ENCODE measurements around the gene EFCAB11. TPM values are rescaled to one million over a fixed set of nuclear protein-coding genes. Genes with fewer than 3 reads are reported as not detected.

EFCAB11 gene
- total and polyA plus RNA-seq, 2 donors (not counting 3 experiments of a cell fraction or from before 2014, with no cell fraction given): 2.8 to 6.3 TPM

DNA sequence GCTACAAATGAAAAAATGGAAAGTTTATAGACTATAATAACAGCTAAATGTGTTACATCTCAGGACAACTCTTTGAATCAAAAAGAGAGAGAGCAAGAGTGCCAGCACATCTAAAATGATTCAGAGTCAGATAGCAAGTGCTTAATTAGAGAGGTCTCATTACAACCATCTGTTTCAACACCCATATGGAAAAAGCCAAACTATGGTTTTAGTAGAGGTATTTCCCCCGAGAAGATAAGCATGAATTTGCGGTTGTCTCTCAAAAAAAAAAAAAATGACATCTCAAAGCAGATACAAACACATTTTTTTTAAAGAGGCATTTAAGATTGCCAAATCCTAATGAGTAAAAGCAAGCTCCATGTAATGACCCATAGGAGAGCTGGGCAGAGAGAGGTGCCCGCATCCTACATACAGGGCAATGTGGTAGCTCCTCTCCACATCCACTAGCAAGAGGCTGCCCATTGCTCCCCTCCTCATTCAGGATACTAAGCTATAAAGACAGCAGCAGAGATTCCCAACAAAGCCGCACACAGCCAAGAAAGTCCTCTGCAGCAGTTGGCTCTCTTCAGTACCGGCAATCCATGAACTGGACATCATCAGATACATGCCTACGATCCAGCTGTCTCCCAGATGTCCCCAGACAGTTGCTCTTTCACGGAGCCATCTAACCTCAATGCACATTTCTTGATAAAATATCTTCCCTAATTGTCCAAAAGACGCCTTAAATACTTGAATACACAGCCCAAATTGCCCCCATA, 100.4 kb downstream of the EFCAB11 start:
- no peak overlapping the region for H2AFZ ChIP-seq (ENCODE audit: low read depth, low read length)
- no peaks in the 10 kb centered on the region for H3K9me1 ChIP-seq (replicated peaks; ENCODE audit: control insufficient read depth, extremely low read depth, insufficient read depth, low read length)
- dilution Hi-C loops (cut with MboI; ENCODE audit: extremely low pct_ligation_motif_present, low sequenced_read_pairs): no loop called here
- H3K27ac ChIP-seq (ENCODE audit: insufficient read depth, low read depth, low read length): no peak overlapping the region
- H3K4me3 ChIP-seq (replicated peaks in 1 of 3; ENCODE audit: insufficient read depth in 1 of 3, low read depth in 1 of 3, low read length in 3 of 3): no peak overlapping the region
- H3K4me1 ChIP-seq (ENCODE audit: control insufficient read depth, extremely low read depth, insufficient read depth, low read length): peaks cover 5% of the 10 kb centered on the region
- FAIRE-seq: no peak
- TF ChIP-seq, protein P1, sequence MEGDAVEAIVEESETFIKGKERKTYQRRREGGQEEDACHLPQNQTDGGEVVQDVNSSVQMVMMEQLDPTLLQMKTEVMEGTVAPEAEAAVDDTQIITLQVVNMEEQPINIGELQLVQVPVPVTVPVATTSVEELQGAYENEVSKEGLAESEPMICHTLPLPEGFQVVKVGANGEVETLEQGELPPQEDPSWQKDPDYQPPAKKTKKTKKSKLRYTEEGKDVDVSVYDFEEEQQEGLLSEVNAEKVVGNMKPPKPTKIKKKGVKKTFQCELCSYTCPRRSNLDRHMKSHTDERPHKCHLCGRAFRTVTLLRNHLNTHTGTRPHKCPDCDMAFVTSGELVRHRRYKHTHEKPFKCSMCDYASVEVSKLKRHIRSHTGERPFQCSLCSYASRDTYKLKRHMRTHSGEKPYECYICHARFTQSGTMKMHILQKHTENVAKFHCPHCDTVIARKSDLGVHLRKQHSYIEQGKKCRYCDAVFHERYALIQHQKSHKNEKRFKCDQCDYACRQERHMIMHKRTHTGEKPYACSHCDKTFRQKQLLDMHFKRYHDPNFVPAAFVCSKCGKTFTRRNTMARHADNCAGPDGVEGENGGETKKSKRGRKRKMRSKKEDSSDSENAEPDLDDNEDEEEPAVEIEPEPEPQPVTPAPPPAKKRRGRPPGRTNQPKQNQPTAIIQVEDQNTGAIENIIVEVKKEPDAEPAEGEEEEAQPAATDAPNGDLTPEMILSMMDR (IDR thresholded peaks at IDR 0.05; ENCODE audit: extremely low read depth in 1 of 2, insufficient read depth in 1 of 2, low read depth in 1 of 2, low read length in 2 of 2): no peak
- TF ChIP-seq FOS (IDR thresholded peaks at IDR 0.05; ENCODE audit: borderline replicate concordance, insufficient read depth, low read length) (no peak), MYC (IDR thresholded peaks at IDR 0.05; ENCODE audit: low read depth, low read length) (no peak), EZH2 (IDR thresholded peaks at IDR 0.05; ENCODE audit: borderline replicate concordance, low read depth, low read length, severe bottlenecking) (no peak), POLR2A (IDR thresholded peaks at IDR 0.05; ENCODE audit: low read depth, low read length) (no peak), GATA2 (IDR thresholded peaks at IDR 0.05; ENCODE audit: insufficient read depth, insufficient read length, low read depth, low read length) (no peak), POLR2AphosphoS5 (IDR thresholded peaks at IDR 0.05; ENCODE audit: insufficient read depth, low read depth, low read length) (no peak), JUN (IDR thresholded peaks at IDR 0.05; ENCODE audit: borderline replicate concordance, insufficient read depth, insufficient read length, low read depth) (no peak)
- TF ChIP-seq, protein P2, sequence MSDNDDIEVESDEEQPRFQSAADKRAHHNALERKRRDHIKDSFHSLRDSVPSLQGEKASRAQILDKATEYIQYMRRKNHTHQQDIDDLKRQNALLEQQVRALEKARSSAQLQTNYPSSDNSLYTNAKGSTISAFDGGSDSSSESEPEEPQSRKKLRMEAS (IDR thresholded peaks at IDR 0.05; ENCODE audit: insufficient read depth, insufficient read length): no peak
- intact Hi-C loops (cut with micrococcal nuclease): no loop called here
- H3K4me2 ChIP-seq (ENCODE audit: insufficient read depth, low read length): no peak overlapping the region
- H3K9me3 ChIP-seq (replicated peaks; ENCODE audit: control insufficient read depth, insufficient read depth, low read length): no peaks in the 10 kb centered on the region
- H3K79me2 ChIP-seq (ENCODE audit: control insufficient read depth, insufficient read depth, low read length): no peaks in the 10 kb centered on the region
- ChIA-PET POLR2A (interaction anchor here (0.7 kb wide), 1 partner anchor 444 kb away, joined by 4 read pairs; no protein-coding TSS in a partner anchor), CTCF (interaction anchor here (0.9 to 3.0 kb wide), 2 partner anchors 9 to 20 kb away, joined by 3 to 6 read pairs; no protein-coding TSS in a partner anchor)
- no peaks in the 10 kb centered on the region for H4K20me1 ChIP-seq (replicated peaks; ENCODE audit: control insufficient read depth, extremely low read depth, insufficient read depth, low read length)
- H3K9ac ChIP-seq (replicated peaks; ENCODE audit: extremely low read depth, insufficient read depth, low read length): no peak overlapping the region
- BruUV-seq (replicated peaks): no TSS peak
- no peak for DNase-seq (ENCODE audit: low read depth, low spot score)
- no peaks in the 10 kb centered on the region for H3K36me3 ChIP-seq (ENCODE audit: control insufficient read depth in 2 of 2, extremely low read depth in 1 of 2, insufficient read depth in 2 of 2, low read length in 2 of 2)
- H3K27me3 ChIP-seq (ENCODE audit: control insufficient read depth in 2 of 2, insufficient read depth in 2 of 2, low read length in 2 of 2): no peaks in the 10 kb centered on the region

All from endothelial cell of umbilical vein (primary cell).